ENCODE results near the gene TAF3. TPM values are rescaled to one million over a fixed set of nuclear protein-coding genes. Genes with fewer than 3 reads are reported as not detected.

Gene TAF3
- total and polyA plus RNA-seq, 2 donors (not counting 1 experiment from before 2014, with no cell fraction given) = 7.0 to 20.1 TPM

DNA sequence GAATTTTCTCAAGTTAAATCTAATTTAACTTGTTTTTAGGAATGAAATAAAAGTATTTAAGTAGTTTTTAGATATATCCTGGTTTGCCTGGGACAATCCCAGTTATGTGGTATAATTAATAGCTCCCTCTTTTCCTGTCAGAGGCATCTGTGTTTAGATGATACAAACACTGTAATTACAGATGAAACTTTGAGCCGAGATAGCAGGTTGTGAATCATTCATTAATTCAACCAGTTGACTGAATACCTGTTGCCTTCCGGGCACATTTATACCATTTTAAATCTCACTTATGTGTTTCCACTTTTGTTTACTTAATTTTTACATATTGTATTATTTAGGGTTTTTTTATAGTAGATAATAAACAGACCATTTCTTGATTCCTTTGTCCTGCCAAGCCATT, 154.1 kb downstream of the TAF3 start:
- intact Hi-C loops (cut with micrococcal nuclease) = no loop called here
- Histone ChIP-seq H3K36me3 (replicated peaks in 1 of 2; ENCODE audit: control extremely low read depth in 1 of 2, control insufficient read depth in 1 of 2, extremely low read depth in 1 of 2, insufficient read depth in 2 of 2, low read length in 1 of 2) (peaks cover 0 to 7% of the 10 kb centered on the region in 2 experiments), H3K4me2 (replicated peaks; ENCODE audit: low read depth, low read length, poor library complexity, severe bottlenecking) (no peak overlapping the region), H3K27ac (ENCODE audit: low read length in 2 of 2) (no peak overlapping the region), H3K79me2 (ENCODE audit: control insufficient read depth, insufficient read depth, low read length) (no peaks in the 10 kb centered on the region), H4K20me1 (ENCODE audit: control insufficient read depth, insufficient read depth, low read length, poor library complexity, severe bottlenecking) (peaks cover 8% of the 10 kb centered on the region), H3K9me3 (ENCODE audit: control extremely low read depth in 1 of 3, control insufficient read depth in 2 of 3, insufficient read depth in 1 of 3, low read length in 2 of 3) (no peaks in the 10 kb centered on the region), H3K27me3 (replicated peaks in 1 of 4; ENCODE audit: control extremely low read depth in 1 of 4, control insufficient read depth in 3 of 4, insufficient read depth in 4 of 4, low read length in 3 of 4) (no peaks in the 10 kb centered on the region), H3K4me1 (ENCODE audit: control insufficient read depth in 2 of 2, insufficient read depth in 2 of 2, low read length in 2 of 2) (no peaks in the 10 kb centered on the region), H2AFZ (ENCODE audit: insufficient read depth, low read depth, low read length, poor library complexity, severe bottlenecking) (no peak overlapping the region), H3K9ac (ENCODE audit: low read length) (no peak overlapping the region), H3K4me3 (ENCODE audit: control extremely low read depth in 1 of 5, extremely low read depth in 1 of 5, insufficient read depth in 1 of 5, low read depth in 2 of 5, low read length in 4 of 5) (no peak overlapping the region)
- ATAC-seq (ENCODE audit: low read depth) (no peak), DNase-seq (no peak)
- ChIA-PET POLR2A (no interaction called here), CTCF (interaction anchor here (0.8 kb wide), 1 partner anchor 10 kb away, joined by 3 read pairs; no protein-coding TSS in a partner anchor)
- Mint-ChIP-seq H3K27ac (no peak overlapping the region), H3K4me3 (no peak overlapping the region), H3K27me3 (no peaks in the 10 kb centered on the region), H3K9me3 (ENCODE audit: insufficient read depth) (no peaks in the 10 kb centered on the region), H3K4me1 (peaks cover 4% of the 10 kb centered on the region)
- no CpG with 5 or more reads among the region's 2 CpGs for WGBS (ENCODE audit: insufficient coverage)
- TF ChIP-seq EZH2 (IDR thresholded peaks at IDR 0.05; ENCODE audit: borderline replicate concordance, insufficient read depth, low read depth, low read length, poor library complexity, severe bottlenecking) = no peak
- TF ChIP-seq, protein P1, sequence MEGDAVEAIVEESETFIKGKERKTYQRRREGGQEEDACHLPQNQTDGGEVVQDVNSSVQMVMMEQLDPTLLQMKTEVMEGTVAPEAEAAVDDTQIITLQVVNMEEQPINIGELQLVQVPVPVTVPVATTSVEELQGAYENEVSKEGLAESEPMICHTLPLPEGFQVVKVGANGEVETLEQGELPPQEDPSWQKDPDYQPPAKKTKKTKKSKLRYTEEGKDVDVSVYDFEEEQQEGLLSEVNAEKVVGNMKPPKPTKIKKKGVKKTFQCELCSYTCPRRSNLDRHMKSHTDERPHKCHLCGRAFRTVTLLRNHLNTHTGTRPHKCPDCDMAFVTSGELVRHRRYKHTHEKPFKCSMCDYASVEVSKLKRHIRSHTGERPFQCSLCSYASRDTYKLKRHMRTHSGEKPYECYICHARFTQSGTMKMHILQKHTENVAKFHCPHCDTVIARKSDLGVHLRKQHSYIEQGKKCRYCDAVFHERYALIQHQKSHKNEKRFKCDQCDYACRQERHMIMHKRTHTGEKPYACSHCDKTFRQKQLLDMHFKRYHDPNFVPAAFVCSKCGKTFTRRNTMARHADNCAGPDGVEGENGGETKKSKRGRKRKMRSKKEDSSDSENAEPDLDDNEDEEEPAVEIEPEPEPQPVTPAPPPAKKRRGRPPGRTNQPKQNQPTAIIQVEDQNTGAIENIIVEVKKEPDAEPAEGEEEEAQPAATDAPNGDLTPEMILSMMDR (IDR thresholded peaks at IDR 0.05) = no peak

DNA sequence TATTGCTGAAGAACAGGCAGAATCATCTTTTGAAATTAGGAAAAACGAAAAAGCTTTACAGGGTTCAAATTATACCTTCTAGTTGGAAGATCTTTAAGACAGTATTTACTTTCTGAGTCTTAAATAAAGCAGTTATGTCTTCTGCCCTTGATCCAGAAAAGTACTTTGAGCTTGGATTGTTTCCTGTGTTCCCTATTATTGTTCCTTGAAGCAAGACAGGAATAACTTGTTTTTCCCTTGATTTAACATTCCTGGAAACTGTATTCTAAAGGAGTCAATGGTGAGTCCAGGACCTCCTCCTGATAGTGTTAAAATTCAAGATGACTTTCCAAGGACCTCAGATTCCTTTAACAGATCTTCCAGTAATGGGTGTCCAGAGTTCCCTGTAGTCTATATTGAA, 161.9 kb downstream of the TAF3 start:
- Mint-ChIP-seq H3K4me3 (no peak overlapping the region), H3K4me1 (no peaks in the 10 kb centered on the region), H3K27ac (no peak overlapping the region), H3K27me3 (no peaks in the 10 kb centered on the region), H3K9me3 (ENCODE audit: insufficient read depth) (no peaks in the 10 kb centered on the region)
- CTCF ChIA-PET = no interaction called here
- POLR2A ChIA-PET = no interaction called here
- H2AFZ ChIP-seq (ENCODE audit: insufficient read depth, low read depth, low read length, poor library complexity, severe bottlenecking) = no peak overlapping the region
- no peak overlapping the region for H3K27ac ChIP-seq (ENCODE audit: low read length in 2 of 2)
- no peak for TF ChIP-seq EZH2 (IDR thresholded peaks at IDR 0.05; ENCODE audit: borderline replicate concordance, insufficient read depth, low read depth, low read length, poor library complexity, severe bottlenecking)
- TF ChIP-seq, protein P1 (IDR thresholded peaks at IDR 0.05) = no peak
- intact Hi-C loops (cut with micrococcal nuclease) = no loop called here
- no peaks in the 10 kb centered on the region for H4K20me1 ChIP-seq (ENCODE audit: control insufficient read depth, insufficient read depth, low read length, poor library complexity, severe bottlenecking)
- H3K9ac ChIP-seq (ENCODE audit: low read length) = no peak overlapping the region
- no peaks in the 10 kb centered on the region for H3K9me3 ChIP-seq (ENCODE audit: control extremely low read depth in 1 of 3, control insufficient read depth in 2 of 3, insufficient read depth in 1 of 3, low read length in 2 of 3)
- no peaks in the 10 kb centered on the region for H3K4me1 ChIP-seq (ENCODE audit: control insufficient read depth in 2 of 2, insufficient read depth in 2 of 2, low read length in 2 of 2)
- H3K79me2 ChIP-seq (ENCODE audit: control insufficient read depth, insufficient read depth, low read length) = no peaks in the 10 kb centered on the region
- DNase-seq (no peak), ATAC-seq (ENCODE audit: low read depth) (no peak)
- no peak overlapping the region for H3K4me3 ChIP-seq (ENCODE audit: control extremely low read depth in 1 of 5, extremely low read depth in 1 of 5, insufficient read depth in 1 of 5, low read depth in 2 of 5, low read length in 4 of 5)
- H3K36me3 ChIP-seq (replicated peaks in 1 of 2; ENCODE audit: control extremely low read depth in 1 of 2, control insufficient read depth in 1 of 2, extremely low read depth in 1 of 2, insufficient read depth in 2 of 2, low read length in 1 of 2) = peaks cover 0 to 13% of the 10 kb centered on the region in 2 experiments
- H3K27me3 ChIP-seq (replicated peaks in 1 of 4; ENCODE audit: control extremely low read depth in 1 of 4, control insufficient read depth in 3 of 4, insufficient read depth in 4 of 4, low read length in 3 of 4) = no peaks in the 10 kb centered on the region
- no CpG with 5 or more reads among the region's 1 CpG for WGBS (ENCODE audit: insufficient coverage)
- H3K4me2 ChIP-seq (replicated peaks; ENCODE audit: low read depth, low read length, poor library complexity, severe bottlenecking) = no peak overlapping the region
